C1 segment of cervical spinal cord (tissue), 14 donors: ENCODE results near the gene SEBOX.

Source experiments
- DNase-seq, 14 donors: peaks; one replicate each; lab custom pipeline; 2025; lab: John Stamatoyannopoulos, UW

SEBOX gene

DNA sequence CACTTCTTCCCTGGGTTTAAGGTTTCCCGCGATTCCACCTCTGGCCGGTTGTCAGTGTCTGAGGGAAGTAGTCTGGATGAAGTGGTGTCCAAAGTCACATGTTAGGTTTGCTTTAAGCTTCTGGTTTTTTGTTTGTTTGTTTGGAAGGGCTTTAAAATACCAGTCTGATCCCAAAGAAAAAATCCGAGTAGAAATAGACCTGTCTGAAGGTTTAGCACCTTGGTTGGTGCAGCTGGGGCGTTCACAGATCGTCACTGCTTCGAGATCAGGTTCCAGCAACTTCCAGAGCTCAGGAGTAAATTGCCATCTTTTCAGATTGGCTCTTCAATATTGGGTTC lies 45.4 kb downstream of the SEBOX start:
- no peak for DNase-seq

- peak; percentile 38 to 96 (median 92) for DNase-seq
Measured at GRCh38 chr17:28318759-28319597, 46.0 kb downstream of the SEBOX start, which contains the start of gene TMEM97. Gene TMEM97, plus strand, starts transcription at chr17:28319200. Its CDS starts 40 bp downstream, at chr17:28319240.

DNA sequence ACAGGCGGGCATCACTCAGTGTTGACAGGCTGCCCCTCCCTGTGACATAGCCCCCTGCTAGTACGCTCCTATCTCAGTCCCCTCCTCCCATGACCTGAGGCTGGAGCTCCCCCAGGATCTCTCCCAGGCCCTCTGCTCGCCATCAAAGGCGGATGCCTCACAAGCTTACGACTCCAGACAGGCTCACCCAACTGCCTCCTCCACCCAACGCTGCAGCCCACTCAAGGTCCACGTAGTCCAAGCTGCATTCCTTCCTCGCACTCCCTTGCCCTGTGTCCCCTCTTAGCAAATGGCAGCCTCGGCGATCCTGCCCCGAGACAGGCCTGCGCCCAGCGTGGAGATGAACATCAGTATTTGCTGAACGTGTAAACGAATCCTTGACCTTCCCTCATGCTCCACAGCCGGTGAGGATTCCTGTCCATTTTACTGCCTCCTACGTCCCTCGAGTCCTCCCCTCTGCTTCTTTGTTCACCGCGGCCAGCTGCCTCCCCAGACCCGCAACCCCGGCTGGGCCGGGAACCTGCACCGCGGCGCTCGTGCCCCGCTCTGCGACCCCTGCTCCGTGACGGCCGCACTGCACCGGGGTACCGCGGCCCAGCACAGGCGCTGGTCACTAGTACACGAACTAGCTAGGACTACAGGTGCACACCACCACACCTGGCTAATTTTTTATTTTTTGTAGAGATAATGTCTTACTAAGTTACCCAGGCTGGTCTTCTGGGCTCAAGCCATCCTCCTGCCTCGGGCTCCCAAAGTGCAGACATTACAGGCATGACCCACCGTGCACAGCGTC lies 46.8 kb downstream of the SEBOX start:
- no peak for DNase-seq

- DNase-seq = no peak
Measured at GRCh38 chr17:28317099-28317965, 47.7 kb downstream of the SEBOX start.

DNA sequence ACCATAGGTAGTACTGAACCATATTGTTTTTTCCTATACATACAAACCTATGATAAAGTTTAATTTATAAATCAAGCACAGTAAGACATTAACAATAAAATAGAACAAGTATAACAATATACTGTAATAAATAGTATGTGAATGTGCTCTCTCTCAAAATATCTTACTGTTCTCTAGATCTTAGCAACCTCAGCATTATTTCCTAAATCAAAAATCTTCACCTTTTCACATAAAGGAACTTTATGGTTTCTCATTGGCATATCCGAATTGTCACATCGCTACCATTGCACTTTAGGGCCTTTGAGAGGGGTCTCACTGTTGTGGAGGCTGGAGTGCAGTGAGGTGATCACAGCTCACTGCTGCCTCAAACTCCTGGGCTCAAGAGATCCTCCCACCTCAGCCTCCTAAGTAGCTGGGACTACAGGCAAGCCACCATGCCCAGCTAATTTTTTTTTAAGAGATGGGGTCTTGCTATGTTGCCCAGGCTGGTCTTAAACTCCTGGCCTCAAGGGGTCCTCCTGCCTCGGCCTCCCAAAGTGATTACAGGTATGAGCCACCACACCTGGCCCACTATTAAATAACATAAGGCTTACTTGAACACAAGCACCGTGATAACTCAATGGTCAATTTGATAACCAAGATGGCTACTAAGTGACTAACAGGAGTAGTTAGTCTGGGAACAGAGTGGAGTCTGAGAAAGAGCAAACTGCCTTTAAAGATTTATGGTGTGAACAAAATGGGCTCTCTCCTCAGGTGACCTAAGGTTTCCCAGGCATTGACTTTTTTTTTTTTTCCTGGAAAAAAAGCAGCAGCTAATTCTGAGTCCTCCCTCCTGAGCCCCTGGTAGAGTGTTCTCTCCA lies 48.9 kb downstream of the SEBOX start:
- no peak for DNase-seq

GRCh38 chr17:28313841-28314240 lies 51.2 kb downstream of the SEBOX start:
- no peak for DNase-seq
